GM19397 (cell line): Measurements from ENCODE around the gene LACRT.

Experiments
- ATAC-seq: cut with Tn5 transposase; IDR thresholded peaks from one replicate; pipeline ENCODE4 v1.9.1; 2021; ENCODE audit warnings: mild to moderate bottlenecking, moderate library complexity; ENCODE audit not compliant: unreplicated experiment

LACRT gene

GRCh38 chr12:54603173-54603814 lies 31.4 kb downstream of the LACRT start:
- peak; percentile 81 for ATAC-seq

DNA sequence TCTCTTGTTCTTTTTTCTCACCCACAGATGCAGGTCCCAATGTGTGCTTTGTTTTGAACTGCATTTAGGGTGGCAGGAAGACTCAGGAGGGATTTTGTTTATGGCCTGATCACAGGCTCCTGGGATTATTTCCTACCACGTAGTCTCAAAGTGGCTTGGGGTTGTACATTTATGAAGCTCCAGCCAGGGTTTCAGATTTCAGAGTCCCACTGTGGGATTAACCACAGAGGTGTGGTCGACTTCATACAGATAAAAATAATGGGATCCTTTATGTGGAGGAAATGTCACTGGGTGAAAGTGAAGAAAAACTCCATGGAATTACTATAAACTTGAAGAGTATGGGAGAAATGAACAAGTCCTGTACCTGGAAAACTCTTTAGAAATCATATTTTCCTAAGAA lies 32.0 kb downstream of the LACRT start:
- no peak for ATAC-seq

- no peak for ATAC-seq
Measured at GRCh38 chr12:54601841-54602240, 32.9 kb downstream of the LACRT start.

DNA sequence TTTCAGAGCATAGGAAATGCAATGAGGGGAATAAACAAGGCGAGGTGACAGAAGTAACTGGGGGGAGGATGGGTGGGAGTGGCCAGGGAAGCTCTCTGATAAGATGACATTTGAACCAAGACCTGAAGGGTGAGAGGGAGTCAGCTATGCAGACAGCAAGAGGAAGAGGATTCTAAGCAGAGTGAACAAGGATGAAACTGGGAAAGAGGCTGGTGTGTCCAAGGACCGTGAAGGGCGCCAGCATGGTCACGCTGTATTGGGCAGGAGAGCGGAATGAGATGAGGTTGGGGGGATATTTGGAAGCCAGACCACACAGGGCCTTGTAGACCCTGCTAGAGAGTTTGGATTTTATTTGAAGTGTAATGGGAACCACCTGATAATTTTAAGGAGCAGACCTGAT lies 35.7 kb downstream of the LACRT start:
- ATAC-seq, result no peak

DNA sequence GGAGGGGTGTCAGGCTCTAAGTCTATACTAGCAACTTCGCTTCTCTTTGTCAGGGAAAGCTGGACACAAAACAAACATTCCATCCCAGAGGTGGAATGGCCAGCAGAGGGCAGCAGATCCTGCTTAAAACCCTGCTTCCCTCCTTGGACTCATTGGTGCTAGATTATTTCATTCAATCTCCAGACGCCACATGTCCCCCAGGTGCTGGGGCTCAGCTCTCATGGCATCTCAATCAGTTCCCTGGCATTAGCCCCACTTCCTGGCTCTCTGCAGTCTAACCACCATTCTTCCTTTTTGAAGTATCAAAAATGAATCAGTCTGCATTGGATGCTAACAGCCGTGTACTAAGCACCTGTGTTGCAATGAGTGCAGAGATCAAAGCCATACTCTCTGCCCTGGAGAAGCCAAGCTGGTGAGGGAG lies 38.2 kb downstream of the LACRT start:
- no peak for ATAC-seq

DNA sequence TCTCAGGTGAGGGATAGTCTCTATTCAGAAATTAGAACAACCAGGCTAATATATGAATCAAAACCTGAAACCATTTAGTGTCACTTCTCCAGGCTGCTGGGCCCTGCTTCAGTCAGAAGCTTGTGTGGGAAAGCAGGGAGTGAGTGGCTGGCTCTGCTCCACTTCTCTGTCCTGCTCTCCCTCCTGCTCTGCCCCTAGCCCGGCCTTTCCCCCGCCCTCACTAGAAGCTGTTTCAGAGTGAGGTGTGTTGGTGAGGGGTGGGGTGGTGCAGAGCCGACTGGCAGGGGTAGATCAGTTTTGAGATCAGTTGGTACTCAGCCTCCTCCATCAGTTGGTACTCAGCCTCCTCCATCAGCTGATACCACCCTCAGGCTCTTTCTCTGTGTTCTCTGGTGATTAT lies 39.2 kb downstream of the LACRT start:
- ATAC-seq, result no peak

- no peak for ATAC-seq
Measured at GRCh38 chr12:54593725-54594124, 41.0 kb downstream of the LACRT start.

- no peak for ATAC-seq
Measured at GRCh38 chr12:54593135-54593534, 41.6 kb downstream of the LACRT start.

DNA sequence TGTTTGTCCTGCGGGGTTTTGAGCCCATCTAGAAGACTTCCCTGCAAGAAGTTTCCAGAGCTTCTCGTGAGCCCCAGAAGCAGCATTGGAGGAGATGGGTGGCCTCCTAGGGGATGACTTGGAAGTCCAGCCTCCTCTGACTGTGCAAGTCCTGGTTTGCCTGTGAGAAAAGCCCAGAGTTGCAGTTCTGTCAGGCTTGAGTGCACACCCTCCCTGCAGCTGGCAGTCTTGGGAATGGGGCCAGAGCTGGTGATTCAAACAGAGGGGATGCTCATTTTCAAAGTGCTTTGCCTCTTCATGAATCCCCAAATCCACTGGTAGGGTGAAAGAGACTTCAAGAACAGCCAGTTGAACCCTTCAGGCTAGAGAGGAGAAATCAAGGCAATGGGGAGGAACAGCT lies 42.4 kb downstream of the LACRT start:
- ATAC-seq, result no peak

- ATAC-seq, result no peak
Measured at GRCh38 chr12:54590978-54591591, 43.6 kb downstream of the LACRT start.

- ATAC-seq, result no peak
Measured at GRCh38 chr12:54589964-54590363, 44.7 kb downstream of the LACRT start.

GRCh38 chr12:54588890-54589267 lies 45.8 kb downstream of the LACRT start:
- ATAC-seq, result no peak

DNA sequence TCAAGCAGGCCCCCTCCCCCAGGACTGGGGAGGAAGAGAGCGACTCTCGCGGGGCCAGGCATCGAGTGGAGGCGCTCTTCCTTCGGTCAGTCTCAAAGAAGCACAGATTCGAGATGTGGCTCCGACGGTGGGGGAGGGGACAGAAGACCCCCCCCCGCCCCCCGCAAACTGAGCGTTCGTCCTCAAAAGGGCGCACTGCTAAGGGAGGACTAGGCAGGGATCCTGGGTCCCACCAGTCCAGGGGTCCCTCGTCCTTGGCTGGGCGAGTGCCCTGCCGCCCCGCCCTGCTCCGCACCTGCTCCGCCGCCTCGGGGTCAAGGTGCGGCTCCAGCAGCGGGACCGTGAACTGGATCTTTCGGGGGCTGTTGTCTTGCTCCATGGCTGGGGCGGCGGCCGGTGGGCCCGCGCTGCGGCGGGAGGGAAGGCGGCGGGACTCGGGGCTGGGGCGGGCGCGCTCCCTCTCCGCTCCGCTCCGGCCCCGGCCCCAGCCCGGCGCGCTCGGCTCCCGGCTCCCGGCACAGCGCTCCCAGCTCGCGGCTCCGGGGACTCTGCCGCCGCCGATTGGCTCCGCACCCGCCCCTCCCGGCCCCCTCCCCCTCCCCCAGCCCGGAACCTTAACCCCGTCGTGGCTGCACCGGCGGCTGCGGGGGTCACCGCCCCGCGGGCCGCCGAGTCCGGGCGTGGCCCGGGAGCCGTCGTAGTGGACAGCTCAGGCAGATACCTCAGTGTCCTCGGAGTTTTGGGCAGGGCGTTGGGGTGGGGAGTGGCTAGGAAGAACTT lies 46.4 kb downstream of the LACRT start, which contains the start of gene PPP1R1A:
PPP1R1A (minus strand) TSS at position 550 of the 780 bp plus-strand sequence; CDS start at position 379, 171 bp downstream.
- no peak for ATAC-seq

DNA sequence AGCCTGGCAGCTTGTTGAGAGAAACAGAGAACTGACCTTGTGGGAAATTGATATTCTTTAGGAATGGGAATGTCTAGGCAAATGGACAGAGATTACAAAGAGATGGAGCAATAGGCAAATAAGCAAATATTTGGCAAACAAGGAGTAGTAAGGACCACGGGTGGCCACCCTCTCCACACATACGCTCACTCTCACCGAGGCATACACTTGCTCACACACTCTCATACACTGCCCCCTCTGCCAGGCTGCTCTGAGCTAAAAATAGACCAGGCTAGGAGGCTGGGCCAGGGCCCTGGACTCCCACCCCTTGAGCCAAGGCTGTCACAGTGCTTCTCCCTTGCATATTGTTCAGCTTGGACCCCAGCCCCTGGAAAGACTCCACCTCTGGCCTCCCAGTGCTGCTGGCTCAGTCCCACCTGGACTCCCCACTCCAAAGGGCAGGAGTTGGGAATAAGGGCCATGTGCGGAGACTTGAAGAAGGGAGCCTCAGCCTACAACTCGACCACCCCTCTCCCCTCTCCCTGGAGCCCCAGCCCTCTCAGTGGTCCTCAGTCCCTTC lies 47.3 kb downstream of the LACRT start:
- no peak for ATAC-seq

DNA sequence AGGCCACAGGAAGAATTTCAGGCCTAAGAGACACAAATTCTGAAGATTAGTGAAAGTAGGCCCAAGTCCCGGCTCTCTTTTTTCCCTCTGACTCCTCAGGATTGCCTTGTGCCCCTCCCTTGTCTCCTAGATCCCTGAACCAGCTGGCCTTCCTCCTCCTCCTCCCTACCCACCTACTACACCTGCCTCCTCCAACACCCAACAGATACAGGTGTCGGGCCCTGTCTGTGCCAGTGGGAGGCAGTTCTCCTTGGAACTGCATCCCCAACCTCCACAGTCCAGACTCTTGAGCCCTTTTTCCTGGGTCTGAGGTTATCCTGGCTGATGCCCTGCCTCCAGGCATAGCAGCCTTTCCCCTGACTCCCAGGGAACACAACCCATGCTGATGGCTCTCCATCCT lies 48.1 kb downstream of the LACRT start:
- no peak for ATAC-seq

GRCh38 chr12:54585243-54585642 lies 49.5 kb downstream of the LACRT start:
- ATAC-seq, result no peak

DNA sequence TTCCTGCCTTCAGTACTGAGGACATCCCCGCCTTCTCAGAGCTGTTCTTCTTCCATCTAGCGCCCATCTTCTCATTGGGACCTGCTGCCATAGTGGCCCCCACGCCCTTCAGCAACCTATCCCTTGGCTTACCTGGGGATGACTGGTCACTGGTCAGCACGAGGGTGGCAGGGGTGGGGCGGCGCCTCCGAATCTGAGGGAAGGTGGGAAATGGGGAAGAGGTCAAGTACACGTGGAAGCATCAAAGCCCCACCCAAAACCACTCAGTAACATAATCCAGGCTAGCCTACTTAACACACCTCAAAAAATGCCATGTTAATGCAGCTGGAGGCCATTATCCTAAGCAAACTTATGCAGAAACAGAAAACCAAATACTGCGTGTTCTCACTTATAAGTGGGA lies 50.6 kb downstream of the LACRT start:
- ATAC-seq, result no peak

DNA sequence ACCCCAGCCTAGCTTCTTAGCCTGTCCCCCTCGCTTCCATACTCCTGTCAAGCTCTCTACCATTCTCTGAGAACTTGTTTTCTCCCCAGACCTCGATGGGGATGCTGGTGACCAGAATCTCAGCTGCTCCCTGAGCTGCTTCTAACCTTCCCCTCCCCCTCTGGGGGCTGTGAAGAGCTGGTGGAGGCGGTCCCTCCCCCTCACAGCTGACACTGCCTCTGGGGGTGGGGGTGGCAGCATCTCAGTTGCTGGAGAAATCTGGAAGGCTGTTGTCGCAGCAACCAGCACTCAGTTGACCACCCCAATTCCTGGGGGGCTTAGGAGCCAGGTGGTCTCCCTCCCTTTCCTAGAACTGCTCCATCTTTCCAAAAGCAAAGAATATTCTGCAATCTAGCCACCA lies 51.0 kb downstream of the LACRT start:
- no peak for ATAC-seq

DNA sequence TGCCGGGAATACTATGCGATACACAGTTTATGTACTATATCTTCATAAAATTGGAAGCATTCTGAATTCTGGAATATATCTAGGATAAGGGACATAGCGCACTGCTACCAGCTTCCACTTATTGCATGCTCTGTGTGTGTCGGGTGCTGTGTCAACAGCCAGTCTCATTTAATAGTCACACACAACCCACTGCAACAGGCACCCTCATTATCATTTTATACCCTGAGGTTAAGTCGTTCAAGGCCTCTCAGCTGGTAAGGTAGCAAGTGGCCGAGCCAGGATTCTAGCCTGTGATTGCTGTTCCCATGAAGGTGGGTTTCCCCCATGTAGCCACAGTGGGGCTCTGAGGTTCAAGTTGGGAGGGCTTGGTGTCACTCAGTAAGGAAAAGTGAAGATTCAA lies 53.3 kb downstream of the LACRT start:
- ATAC-seq, result no peak
